ENCODE measurements around the gene GABBR2.

DNA sequence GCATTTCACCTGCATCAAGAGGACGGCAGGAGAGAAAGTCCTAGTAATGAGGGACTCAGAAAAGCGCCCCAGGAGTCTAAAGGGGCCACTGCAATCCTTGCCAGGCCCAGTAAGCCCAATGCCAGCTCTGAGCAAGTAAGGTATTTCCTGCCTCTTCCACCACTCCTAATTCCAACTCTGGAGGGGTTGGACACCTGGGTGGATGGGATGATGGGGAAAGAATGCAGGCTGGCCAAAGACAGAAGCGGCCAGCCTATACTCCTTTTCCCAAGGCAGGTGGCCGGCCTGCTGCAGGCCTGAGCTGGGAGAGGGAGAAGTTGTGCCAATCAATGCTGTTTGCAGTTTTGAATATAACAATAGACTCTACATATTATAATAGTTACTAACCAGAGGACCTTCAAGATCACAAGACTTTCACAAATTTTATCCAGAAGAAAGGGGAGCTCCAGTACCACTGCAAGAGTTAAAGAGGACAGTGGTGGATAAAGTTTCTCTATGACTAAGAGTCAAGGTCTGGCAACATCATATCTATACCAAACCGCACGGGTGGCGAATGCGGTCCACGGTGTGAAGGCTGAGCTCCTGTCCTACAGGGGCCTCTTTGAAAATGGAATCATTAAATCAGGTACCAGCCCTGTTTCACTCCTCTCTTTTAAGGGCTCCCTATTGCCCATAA is 338.3 kb downstream of the GABBR2 start:
- TF ChIP-seq, protein P1, sequence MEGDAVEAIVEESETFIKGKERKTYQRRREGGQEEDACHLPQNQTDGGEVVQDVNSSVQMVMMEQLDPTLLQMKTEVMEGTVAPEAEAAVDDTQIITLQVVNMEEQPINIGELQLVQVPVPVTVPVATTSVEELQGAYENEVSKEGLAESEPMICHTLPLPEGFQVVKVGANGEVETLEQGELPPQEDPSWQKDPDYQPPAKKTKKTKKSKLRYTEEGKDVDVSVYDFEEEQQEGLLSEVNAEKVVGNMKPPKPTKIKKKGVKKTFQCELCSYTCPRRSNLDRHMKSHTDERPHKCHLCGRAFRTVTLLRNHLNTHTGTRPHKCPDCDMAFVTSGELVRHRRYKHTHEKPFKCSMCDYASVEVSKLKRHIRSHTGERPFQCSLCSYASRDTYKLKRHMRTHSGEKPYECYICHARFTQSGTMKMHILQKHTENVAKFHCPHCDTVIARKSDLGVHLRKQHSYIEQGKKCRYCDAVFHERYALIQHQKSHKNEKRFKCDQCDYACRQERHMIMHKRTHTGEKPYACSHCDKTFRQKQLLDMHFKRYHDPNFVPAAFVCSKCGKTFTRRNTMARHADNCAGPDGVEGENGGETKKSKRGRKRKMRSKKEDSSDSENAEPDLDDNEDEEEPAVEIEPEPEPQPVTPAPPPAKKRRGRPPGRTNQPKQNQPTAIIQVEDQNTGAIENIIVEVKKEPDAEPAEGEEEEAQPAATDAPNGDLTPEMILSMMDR (IDR thresholded peaks at IDR 0.05; ENCODE audit: low read length): no peak
- TF ChIP-seq EZH2 (optimal IDR thresholded peaks at IDR 0.05; ENCODE audit: low read depth, low read length): no peak
- TF ChIP-seq EZH2phosphoT487 (IDR thresholded peaks at IDR 0.05; ENCODE audit: low read length): no peak

Data from MM.1S (cell line).